ENCODE results near the gene MTM1. TPM values are rescaled to one million over a fixed set of nuclear protein-coding genes. Genes with fewer than 3 reads are reported as not detected.

The MTM1 gene
- total RNA-seq, 3 donors from 2014 or later: 42.2 to 77.3 (median 56.9) TPM

GRCh38 chrX:150663073-150663472 is 94.7 kb downstream of the MTM1 start:
- Histone ChIP-seq H3K4me1 (ENCODE audit: low read depth) (no peaks in the 10 kb centered on the region), H3K4me3 (no peak overlapping the region), H3K9me3 (no peaks in the 10 kb centered on the region), H3K36me3 (ENCODE audit: low read depth) (no peaks in the 10 kb centered on the region)
- DNase-seq: no peak
- TF ChIP-seq, protein P1, sequence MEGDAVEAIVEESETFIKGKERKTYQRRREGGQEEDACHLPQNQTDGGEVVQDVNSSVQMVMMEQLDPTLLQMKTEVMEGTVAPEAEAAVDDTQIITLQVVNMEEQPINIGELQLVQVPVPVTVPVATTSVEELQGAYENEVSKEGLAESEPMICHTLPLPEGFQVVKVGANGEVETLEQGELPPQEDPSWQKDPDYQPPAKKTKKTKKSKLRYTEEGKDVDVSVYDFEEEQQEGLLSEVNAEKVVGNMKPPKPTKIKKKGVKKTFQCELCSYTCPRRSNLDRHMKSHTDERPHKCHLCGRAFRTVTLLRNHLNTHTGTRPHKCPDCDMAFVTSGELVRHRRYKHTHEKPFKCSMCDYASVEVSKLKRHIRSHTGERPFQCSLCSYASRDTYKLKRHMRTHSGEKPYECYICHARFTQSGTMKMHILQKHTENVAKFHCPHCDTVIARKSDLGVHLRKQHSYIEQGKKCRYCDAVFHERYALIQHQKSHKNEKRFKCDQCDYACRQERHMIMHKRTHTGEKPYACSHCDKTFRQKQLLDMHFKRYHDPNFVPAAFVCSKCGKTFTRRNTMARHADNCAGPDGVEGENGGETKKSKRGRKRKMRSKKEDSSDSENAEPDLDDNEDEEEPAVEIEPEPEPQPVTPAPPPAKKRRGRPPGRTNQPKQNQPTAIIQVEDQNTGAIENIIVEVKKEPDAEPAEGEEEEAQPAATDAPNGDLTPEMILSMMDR (IDR thresholded peaks at IDR 0.05): no peak
- intact Hi-C loops (cut with DNase I, micrococcal nuclease): no loop called here
- ATAC-seq: no peak

- no peaks in the 10 kb centered on the region for H3K4me1 ChIP-seq (ENCODE audit: low read depth)
- intact Hi-C loops (cut with DNase I, micrococcal nuclease): no loop called here
- no peak for ATAC-seq
These were observed 95.9 kb downstream of the MTM1 start for GRCh38 chrX:150664290-150664689.

DNA sequence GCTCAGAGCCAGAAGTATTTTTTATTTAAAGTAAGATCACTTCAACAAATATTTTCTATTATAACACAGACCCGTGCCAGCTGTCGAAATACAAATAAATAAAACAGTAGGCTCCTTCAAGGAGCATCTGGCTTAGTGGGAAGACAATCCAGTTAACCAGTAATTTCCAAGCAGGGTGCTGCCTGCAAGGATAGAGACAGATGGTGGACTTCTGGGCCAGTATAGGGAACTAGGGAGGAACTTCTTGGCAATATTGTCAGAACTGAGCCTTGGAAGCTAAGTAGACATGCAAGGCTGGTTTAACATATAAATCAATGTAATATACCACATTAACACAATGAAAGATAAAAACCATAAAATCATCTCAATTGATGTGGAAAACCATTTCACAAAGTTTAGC is 107.8 kb downstream of the MTM1 start:
- TF ChIP-seq, protein P1 (IDR thresholded peaks at IDR 0.05): no peak
- ATAC-seq (no peak), DNase-seq (no peak)
- Histone ChIP-seq H3K4me3 (no peak overlapping the region), H3K4me1 (ENCODE audit: low read depth) (no peaks in the 10 kb centered on the region), H3K36me3 (ENCODE audit: low read depth) (no peaks in the 10 kb centered on the region), H3K9me3 (no peaks in the 10 kb centered on the region)
- intact Hi-C loops (cut with DNase I, micrococcal nuclease): no loop called here

More at GRCh38 chrX:150664290-150664689, 95.9 kb downstream of the MTM1 start:
- H3K4me3 ChIP-seq: no peak overlapping the region
- H3K36me3 ChIP-seq (ENCODE audit: low read depth): no peaks in the 10 kb centered on the region
- no peaks in the 10 kb centered on the region for H3K9me3 ChIP-seq
- peak in 1 of 3 donors; percentile 5 for DNase-seq
- TF ChIP-seq, protein P1 (IDR thresholded peaks at IDR 0.05): no peak

- Histone ChIP-seq H3K36me3 (ENCODE audit: low read depth) (no peaks in the 10 kb centered on the region), H3K4me1 (ENCODE audit: low read depth) (no peaks in the 10 kb centered on the region), H3K9me3 (no peaks in the 10 kb centered on the region), H3K4me3 (no peak overlapping the region)
- TF ChIP-seq, protein P1 (IDR thresholded peaks at IDR 0.05): no peak
- ATAC-seq: peak; percentile 56
- intact Hi-C loops (cut with DNase I, micrococcal nuclease): no loop called here
- DNase-seq: no peak
These were observed 112.6 kb downstream of the MTM1 start for GRCh38 chrX:150680974-150681373.

- TF ChIP-seq, protein P1 (IDR thresholded peaks at IDR 0.05): no peak
- Histone ChIP-seq H3K36me3 (ENCODE audit: low read depth) (no peaks in the 10 kb centered on the region), H3K9me3 (no peaks in the 10 kb centered on the region), H3K4me1 (ENCODE audit: low read depth) (no peaks in the 10 kb centered on the region), H3K4me3 (no peak overlapping the region)
- intact Hi-C loops (cut with DNase I, micrococcal nuclease): no loop called here
- no peak for DNase-seq
- no peak for ATAC-seq
These were observed 114.7 kb downstream of the MTM1 start for GRCh38 chrX:150683112-150683511.

All from mucosa of descending colon (tissue), 3 donors.